ENCODE measurements around the gene ANKRD36C.
"Not testable (repeated sequence)": the region's sequence is repeated elsewhere in the genome, so short reads cannot be mapped to it uniquely, and the experiment has no call there.

DNA sequence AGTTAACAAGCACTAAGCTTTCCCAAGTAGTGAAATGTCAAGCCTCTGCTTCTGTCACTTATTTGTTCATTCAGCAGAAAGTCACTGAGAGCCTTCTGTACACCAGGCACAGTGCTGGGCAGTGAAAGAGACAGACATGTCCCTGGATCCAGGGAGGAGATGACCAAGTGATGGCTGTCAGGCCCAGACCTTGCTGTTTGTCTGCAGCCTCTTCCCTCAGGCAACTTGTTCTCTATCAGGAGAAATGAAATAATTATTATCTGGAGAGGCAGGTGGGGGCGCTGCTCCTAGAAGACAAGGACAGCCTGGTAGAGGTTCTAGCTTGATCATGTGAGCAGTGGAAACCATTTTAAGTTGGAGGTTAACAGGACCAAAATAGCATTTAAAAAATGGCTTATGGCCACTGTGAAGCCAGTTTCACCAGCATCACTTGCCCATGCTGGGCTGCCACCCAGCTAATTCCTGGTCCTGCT lies 21.2 kb upstream of the ANKRD36C start:
- TF ChIP-seq CTCF (conservative IDR thresholded peaks at IDR 0.05; ENCODE audit: low read depth, low read length); EZH2 (IDR thresholded peaks at IDR 0.05; ENCODE audit: low read length, unreplicated experiment): not testable (repeated sequence)
